Measurements from ENCODE around the gene FRMD1. TPM values are rescaled to one million over a fixed set of nuclear protein-coding genes. Genes with fewer than 3 reads are reported as not detected.

The FRMD1 gene
- total RNA-seq, 1 experiment from 2014 or later = 0.57 TPM

DNA sequence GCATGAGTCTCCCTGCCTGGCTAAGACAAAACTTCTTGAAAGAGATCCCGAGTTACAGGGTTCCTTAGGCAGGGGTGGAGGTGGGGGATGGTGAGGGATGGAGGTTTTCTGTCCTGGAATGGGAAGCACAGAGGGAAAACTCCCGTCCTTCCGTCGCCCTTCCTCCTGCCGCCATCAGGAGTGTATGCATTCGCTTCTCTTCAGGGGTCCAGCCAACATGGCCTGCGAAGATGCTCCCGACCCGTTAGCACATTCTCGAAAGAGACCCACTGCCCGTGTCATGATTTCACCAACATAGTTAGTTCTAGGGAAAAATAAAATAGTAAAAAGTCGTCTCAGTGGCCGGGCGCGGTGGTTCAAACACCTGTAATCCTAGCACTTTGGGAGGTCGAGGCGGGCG is 44.5 kb downstream of the FRMD1 start:
- peaks cover 39% of the 10 kb centered on the region for H3K4me1 Mint-ChIP-seq
- no peak overlapping the region for H3K27ac Mint-ChIP-seq
- CTCF ChIA-PET = interaction anchor here (0.7 to 1.2 kb wide), 2 partner anchors 64 to 99 kb away, joined by 4 read pairs; no protein-coding TSS in a partner anchor

DNA sequence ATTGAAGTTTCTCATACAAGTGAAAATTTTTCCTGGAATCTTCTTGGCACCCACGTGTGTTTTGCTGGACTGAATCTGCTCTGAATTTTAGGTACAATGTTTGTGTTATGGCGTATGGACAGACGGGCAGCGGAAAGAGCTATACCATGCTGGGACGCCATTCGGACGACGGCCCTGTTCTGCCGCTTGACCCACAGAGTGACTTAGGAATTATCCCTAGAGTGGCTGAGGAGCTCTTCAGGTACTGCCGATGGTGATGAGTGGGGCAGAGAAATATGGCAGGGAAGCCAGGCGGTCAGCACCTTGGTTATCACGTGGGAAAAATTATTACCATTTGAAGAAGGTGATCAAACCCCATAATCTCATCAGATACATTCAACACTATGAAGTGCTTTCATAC is 45.2 kb downstream of the FRMD1 start:
- Mint-ChIP-seq H3K27ac (no peak overlapping the region), H3K36me3 (peaks cover 17% of the 10 kb centered on the region), H3K9me3 (peaks cover 17% of the 10 kb centered on the region), H3K4me1 (peaks cover 39% of the 10 kb centered on the region), H3K27me3 (ENCODE audit: low read depth) (peaks cover 11% of the 10 kb centered on the region), H3K4me3 (no peak overlapping the region)
- TF ChIP-seq FOXK1 (CRISPR knock-in tag; IDR thresholded peaks at IDR 0.05) (no peak), NFE2L1 (CRISPR knock-in tag; IDR thresholded peaks at IDR 0.05) (no peak), ETV6 (CRISPR knock-in tag; IDR thresholded peaks at IDR 0.05) (no peak), JAZF1 (CRISPR knock-in tag; IDR thresholded peaks at IDR 0.05) (no peak)
- TF ChIP-seq, protein P1, sequence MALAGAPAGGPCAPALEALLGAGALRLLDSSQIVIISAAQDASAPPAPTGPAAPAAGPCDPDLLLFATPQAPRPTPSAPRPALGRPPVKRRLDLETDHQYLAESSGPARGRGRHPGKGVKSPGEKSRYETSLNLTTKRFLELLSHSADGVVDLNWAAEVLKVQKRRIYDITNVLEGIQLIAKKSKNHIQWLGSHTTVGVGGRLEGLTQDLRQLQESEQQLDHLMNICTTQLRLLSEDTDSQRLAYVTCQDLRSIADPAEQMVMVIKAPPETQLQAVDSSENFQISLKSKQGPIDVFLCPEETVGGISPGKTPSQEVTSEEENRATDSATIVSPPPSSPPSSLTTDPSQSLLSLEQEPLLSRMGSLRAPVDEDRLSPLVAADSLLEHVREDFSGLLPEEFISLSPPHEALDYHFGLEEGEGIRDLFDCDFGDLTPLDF (CRISPR knock-in tag; IDR thresholded peaks at IDR 0.05) = no peak
- no peak for ATAC-seq
- no peak for DNase-seq (ENCODE audit: low spot score)
- ChIA-PET CTCF (interaction anchor here (1.0 kb wide), 1 partner anchor 99 kb away, joined by 3 read pairs; no protein-coding TSS in a partner anchor), POLR2A (no interaction called here)

More for the DNA sequence above, 44.5 kb downstream of the FRMD1 start:
- TF ChIP-seq JUN (CRISPR knock-in tag; IDR thresholded peaks at IDR 0.05) (no peak), SP1 (CRISPR knock-in tag; conservative IDR thresholded peaks at IDR 0.05) (0 out of 2 replicates have a peak, but pooled peaks have one; percentile 6)
- peaks cover 22% of the 10 kb centered on the region for H3K36me3 Mint-ChIP-seq
- peak overlapping the region; percentile 36; the same call in 1 of the 2 replicates for H3K4me3 Mint-ChIP-seq
- DNase-seq (ENCODE audit: low spot score) = no peak
- POLR2A ChIA-PET = no interaction called here
- H3K27me3 Mint-ChIP-seq (ENCODE audit: low read depth) = peaks cover 14% of the 10 kb centered on the region
- no peak for ATAC-seq
- H3K9me3 Mint-ChIP-seq = peaks cover 21% of the 10 kb centered on the region

DNA sequence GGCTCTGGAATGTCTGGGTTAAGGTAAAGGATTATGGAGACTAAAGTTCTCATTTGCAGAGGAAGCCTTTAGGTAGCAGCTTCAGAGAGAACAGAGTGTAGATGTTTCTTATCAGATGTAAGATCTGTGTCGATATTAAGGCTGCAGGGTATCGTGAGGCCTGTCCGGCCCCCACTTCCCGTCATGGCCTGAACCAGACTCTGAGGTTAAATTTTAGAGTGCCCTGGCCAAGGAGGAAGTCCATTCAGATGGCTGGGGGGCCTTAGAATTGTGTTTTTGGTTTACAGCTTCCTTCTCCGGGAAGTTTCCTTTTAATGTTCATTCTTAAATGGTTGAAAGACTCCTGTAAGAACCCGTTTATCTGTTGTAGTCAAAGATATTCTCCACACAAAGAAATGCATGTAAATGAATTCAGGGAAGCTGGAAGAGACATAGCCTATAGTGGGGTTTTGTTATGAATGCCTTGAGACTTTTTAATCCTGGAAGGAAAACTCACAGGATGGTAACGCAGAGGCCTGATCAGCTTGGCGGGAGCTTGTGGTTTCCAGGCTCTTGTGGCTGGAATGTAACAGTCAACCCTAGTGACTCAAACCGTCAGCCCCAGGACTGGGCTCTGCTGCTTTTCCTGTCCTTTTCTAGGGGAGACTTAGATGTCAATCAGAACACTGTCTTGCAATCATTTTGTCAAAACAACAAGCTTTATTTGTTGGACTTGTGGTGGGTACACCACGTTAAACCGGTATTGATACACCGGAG is 46.8 kb downstream of the FRMD1 start:
- peaks cover 11% of the 10 kb centered on the region; the same call in 1 of the 2 replicates for H3K27me3 Mint-ChIP-seq (ENCODE audit: low read depth)
- H3K4me1 Mint-ChIP-seq = peaks cover 39% of the 10 kb centered on the region
- CTCF ChIA-PET = interaction anchor here (1.0 to 1.3 kb wide), 3 partner anchors 28 to 101 kb away, joined by 3 read pairs; no protein-coding TSS in a partner anchor
- H3K36me3 Mint-ChIP-seq = peaks cover 2% of the 10 kb centered on the region
- H3K9me3 Mint-ChIP-seq = peaks cover 2% of the 10 kb centered on the region
- H3K4me3 Mint-ChIP-seq = no peak overlapping the region
- H3K27ac Mint-ChIP-seq = no peak overlapping the region
- TF ChIP-seq ZNF219 (CRISPR knock-in tag; IDR thresholded peaks at IDR 0.05; ENCODE audit: borderline replicate concordance) = no peak
- no peak for TF ChIP-seq FOXJ3 (CRISPR knock-in tag; IDR thresholded peaks at IDR 0.05; ENCODE audit: borderline replicate concordance)
- no peak for TF ChIP-seq NFYB (CRISPR knock-in tag; conservative IDR thresholded peaks at IDR 0.05; ENCODE audit: low read depth)
- no peak for TF ChIP-seq IRF2 (CRISPR knock-in tag; IDR thresholded peaks at IDR 0.05; ENCODE audit: borderline replicate concordance, low read depth)
- no peak for TF ChIP-seq RORB (CRISPR knock-in tag; IDR thresholded peaks at IDR 0.05)
- TF ChIP-seq, protein P2, sequence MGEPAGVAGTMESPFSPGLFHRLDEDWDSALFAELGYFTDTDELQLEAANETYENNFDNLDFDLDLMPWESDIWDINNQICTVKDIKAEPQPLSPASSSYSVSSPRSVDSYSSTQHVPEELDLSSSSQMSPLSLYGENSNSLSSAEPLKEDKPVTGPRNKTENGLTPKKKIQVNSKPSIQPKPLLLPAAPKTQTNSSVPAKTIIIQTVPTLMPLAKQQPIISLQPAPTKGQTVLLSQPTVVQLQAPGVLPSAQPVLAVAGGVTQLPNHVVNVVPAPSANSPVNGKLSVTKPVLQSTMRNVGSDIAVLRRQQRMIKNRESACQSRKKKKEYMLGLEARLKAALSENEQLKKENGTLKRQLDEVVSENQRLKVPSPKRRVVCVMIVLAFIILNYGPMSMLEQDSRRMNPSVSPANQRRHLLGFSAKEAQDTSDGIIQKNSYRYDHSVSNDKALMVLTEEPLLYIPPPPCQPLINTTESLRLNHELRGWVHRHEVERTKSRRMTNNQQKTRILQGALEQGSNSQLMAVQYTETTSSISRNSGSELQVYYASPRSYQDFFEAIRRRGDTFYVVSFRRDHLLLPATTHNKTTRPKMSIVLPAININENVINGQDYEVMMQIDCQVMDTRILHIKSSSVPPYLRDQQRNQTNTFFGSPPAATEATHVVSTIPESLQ (CRISPR knock-in tag; IDR thresholded peaks at IDR 0.05) = no peak
- TF ChIP-seq, protein P3, sequence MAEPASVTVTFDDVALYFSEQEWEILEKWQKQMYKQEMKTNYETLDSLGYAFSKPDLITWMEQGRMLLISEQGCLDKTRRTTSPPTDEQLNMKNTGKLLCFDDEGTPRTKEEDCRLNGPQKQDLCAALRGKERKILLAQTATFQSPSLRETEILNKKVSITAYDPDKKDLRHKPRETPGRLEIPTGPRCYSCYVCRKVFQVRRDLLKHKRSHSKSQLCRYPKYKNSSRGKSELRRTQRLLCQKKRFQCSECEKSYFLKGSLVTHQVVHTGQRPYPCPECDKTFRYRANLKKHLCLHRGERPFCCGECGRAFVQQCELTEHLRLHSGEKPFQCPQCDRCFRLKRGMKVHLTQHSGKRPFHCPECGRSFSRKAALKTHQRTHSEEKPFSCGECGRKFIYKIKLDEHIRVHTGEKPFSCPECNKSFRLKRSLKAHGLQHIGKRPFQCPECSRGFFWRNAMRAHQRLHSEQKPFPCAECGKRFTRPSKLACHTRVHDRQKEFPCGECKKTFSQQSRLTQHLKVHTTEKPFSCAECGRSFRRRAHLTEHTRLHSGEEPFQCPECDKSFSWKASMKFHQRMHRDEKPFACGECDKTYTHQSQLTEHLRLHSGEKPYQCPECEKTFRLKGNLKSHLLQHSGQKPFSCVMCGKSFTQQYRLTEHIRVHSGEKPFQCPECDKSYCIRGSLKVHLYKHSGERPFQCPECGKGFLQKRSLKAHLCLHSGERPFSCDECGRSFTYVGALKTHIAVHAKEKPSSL (CRISPR knock-in tag; conservative IDR thresholded peaks at IDR 0.05) = no peak
- TF ChIP-seq ZNF232 (CRISPR knock-in tag; IDR thresholded peaks at IDR 0.05) = no peak
- DNase-seq (ENCODE audit: low spot score) = no peak
- POLR2A ChIA-PET = interaction anchor here (0.5 kb wide), 1 partner anchor 230 kb away, joined by 3 read pairs; no protein-coding TSS in a partner anchor
- peak; percentile 50 for ATAC-seq
